Testis (tissue), 2 donors: Measurements from ENCODE around the gene INO80.

ENCODE experiments used
- CTCF ChIP-seq, 3 experiments: fragments of 450-650 bp in 2 of 3; fragments of 200-600 bp in 1 of 3; sonication (generic) in 1 of 3; IDR thresholded peaks; one replicate each; pipeline ENCODE4 v1.5.1; 2016 to 2019; ENCODE audit warnings: antibody characterized with exemption in 3 of 3, mild to moderate bottlenecking in 2 of 3, moderate library complexity in 1 of 3
- POLR2A ChIP-seq: fragments of 450-650 bp; IDR thresholded peaks from one replicate; pipeline ENCODE4 v1.6.1; 2017; ENCODE audit warnings: antibody characterized with exemption, mild to moderate bottlenecking, moderate library complexity

- TF ChIP-seq POLR2A, result no peak
- TF ChIP-seq CTCF (IDR thresholded peaks at IDR 0.05), result no peak
These were observed 162.4 kb downstream of the INO80 start for GRCh38 chr15:40953713-40954074.
